Hematopoietic multipotent progenitor cell treated with erythropoietin and hydrocortisone succinate and interleukin-3 and kit ligand, for 17 days (in vitro differentiated cells): Measurements from ENCODE around the gene CXCL8.
"Not testable (repeated sequence)": the region's sequence is repeated elsewhere in the genome, so short reads cannot be mapped to it uniquely, and the experiment has no call there.

Source experiments
- DNase-seq: peaks from one replicate; pipeline ENCODE4 v3.0.0-alpha.2; 2015; ENCODE audit warnings: low spot score

Gene CXCL8

GRCh38 chr4:73743795-73744194, 3.4 kb downstream of the CXCL8 start:
- DNase-seq, result no peak

GRCh38 chr4:73744203-73744602, 3.8 kb downstream of the CXCL8 start:
- DNase-seq, result no peak

- DNase-seq, result no peak
Observed at GRCh38 chr4:73750730-73751129, 10.4 kb downstream of the CXCL8 start.

GRCh38 chr4:73751166-73751565, 10.8 kb downstream of the CXCL8 start:
- no peak for DNase-seq

GRCh38 chr4:73751830-73752229, 11.5 kb downstream of the CXCL8 start:
- no peak for DNase-seq

- no peak for DNase-seq
Observed at GRCh38 chr4:73752424-73752823, 12.1 kb downstream of the CXCL8 start.

- no peak for DNase-seq
Observed at GRCh38 chr4:73753215-73753614, 12.8 kb downstream of the CXCL8 start.

- no peak for DNase-seq
Observed at GRCh38 chr4:73754934-73755333, 14.6 kb downstream of the CXCL8 start.

- no peak for DNase-seq
Observed at GRCh38 chr4:73759357-73759756, 19.0 kb downstream of the CXCL8 start.

- DNase-seq, result no peak
Observed at GRCh38 chr4:73761856-73762255, 21.5 kb downstream of the CXCL8 start.

- DNase-seq, result no peak
Observed at GRCh38 chr4:73762409-73762808, 22.0 kb downstream of the CXCL8 start.

- DNase-seq, result no peak
Observed at GRCh38 chr4:73763877-73764276, 23.5 kb downstream of the CXCL8 start.

- DNase-seq, result no peak
Observed at GRCh38 chr4:73764513-73764912, 24.1 kb downstream of the CXCL8 start.

- no peak for DNase-seq
Observed at GRCh38 chr4:73765296-73765695, 24.9 kb downstream of the CXCL8 start.

- no peak for DNase-seq
Observed at GRCh38 chr4:73770917-73771316, 30.5 kb downstream of the CXCL8 start.

- no peak for DNase-seq
Observed at GRCh38 chr4:73772363-73772762, 32.0 kb downstream of the CXCL8 start.

GRCh38 chr4:73774406-73774805, 34.0 kb downstream of the CXCL8 start:
- DNase-seq, result not testable (repeated sequence)

GRCh38 chr4:73776321-73776729, 36.0 kb downstream of the CXCL8 start:
- DNase-seq, result peak; percentile 8

GRCh38 chr4:73777612-73778011, 37.2 kb downstream of the CXCL8 start:
- no peak for DNase-seq

- no peak for DNase-seq
Observed at GRCh38 chr4:73780243-73780642, 39.9 kb downstream of the CXCL8 start.

GRCh38 chr4:73780834-73781233, 40.5 kb downstream of the CXCL8 start:
- DNase-seq, result no peak

GRCh38 chr4:73788411-73788810, 48.0 kb downstream of the CXCL8 start:
- DNase-seq, result no peak
